Cardiac muscle cell (in vitro differentiated cells and primary cell): ENCODE results near the gene CMTM4. TPM values are rescaled to one million over a fixed set of nuclear protein-coding genes. Genes with fewer than 3 reads are reported as not detected.

ENCODE experiments used
- DNase-seq, 2 donors: peaks; one replicate each; pipeline versions ENCODE4 v3.0.0 to v3.0.0-alpha.2; 2010 to 2017; ENCODE audit warnings: low read depth in 1 of 2, low spot score in 1 of 2
- H3K27ac ChIP-seq: fragments of 200-600 bp; sonication (generic); 2 replicates; pipeline ENCODE4 v1.5.1; 2016
- H3K27me3 ChIP-seq: fragments of 200-600 bp; sonication (generic); 2 replicates; pipeline ENCODE4 v1.6.0; 2016; ENCODE audit warnings: control low read depth
- H3K36me3 ChIP-seq: fragments of 200-600 bp; sonication (generic); 2 replicates; pipeline ENCODE4 v1.5.1; 2016; ENCODE audit warnings: control low read depth
- H3K4me1 ChIP-seq: fragments of 200-600 bp; sonication (generic); 2 replicates; pipeline ENCODE4 v1.8.1; 2017; ENCODE audit warnings: low read depth, mild to moderate bottlenecking, mixed run types
- H3K4me3 ChIP-seq: fragments of 200-600 bp; sonication (generic); 2 replicates; pipeline ENCODE4 v1.5.1; 2016; ENCODE audit warnings: mild to moderate bottlenecking
- H3K9me3 ChIP-seq: fragments of 200-600 bp; sonication (generic); 2 replicates; pipeline ENCODE4 v1.5.1; 2017; ENCODE audit warnings: low read depth, mild to moderate bottlenecking, control low read depth
- polyA plus RNA-seq: library from polyadenylated mRNA; unstranded; fragments of >200 nt; fragmentation: Nextera tagmentation; extraction: Ambion mirVana; gene quantifications from 2 replicates; pipeline ENCODE4 v1.2.1, GENCODE V29; 2016
- total RNA-seq: library from RNA; depleted of rRNA; stranded (reverse); fragments of >200 nt; gene quantifications from 2 replicates; pipeline ENCODE4 v1.2.3, GENCODE V29; 2016
- TF ChIP-seq, protein P1 (sequence below): IDR thresholded peaks from 2 replicates; pipeline ENCODE4 v1.5.1; 2012; ENCODE audit warnings: low read depth, mild to moderate bottlenecking, low read length

Gene CMTM4
- total and polyA plus RNA-seq, 2 experiments from 2014 or later, result 19.7 to 61.6 TPM

DNA sequence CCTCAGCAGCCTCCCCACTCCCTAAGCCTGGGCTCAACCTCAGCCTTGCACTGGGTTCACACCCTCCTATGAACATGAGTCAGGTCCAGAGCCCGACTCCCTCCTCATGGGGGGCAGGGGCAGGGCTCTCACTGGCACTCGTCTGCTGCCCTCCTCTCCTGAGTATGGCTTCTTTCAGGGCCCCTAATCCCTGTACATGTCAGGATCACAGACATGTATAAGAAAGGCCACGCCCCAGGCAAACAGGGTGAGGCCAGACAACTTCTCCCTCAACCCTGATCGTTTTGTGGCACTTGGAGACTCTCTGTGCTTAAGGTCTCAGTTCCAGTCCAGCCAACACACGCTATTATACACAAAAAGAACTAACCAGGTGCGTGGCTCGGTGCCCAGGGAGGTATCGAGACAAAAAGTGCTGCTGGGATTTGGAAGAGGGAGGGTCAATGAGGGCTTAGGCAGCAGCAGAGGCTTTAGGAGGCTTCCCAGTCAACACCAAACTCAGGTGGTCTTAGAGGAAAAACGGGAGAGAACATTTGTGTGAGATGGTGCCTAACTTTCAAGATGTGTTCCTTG, 46.8 kb downstream of the CMTM4 start:
- no peak overlapping the region for H3K27ac ChIP-seq
- DNase-seq, result no peak
- H3K9me3 ChIP-seq, result no peaks in the 10 kb centered on the region
- peaks cover 5% of the 10 kb centered on the region for H3K4me1 ChIP-seq
- no peaks in the 10 kb centered on the region for H3K36me3 ChIP-seq
- H3K4me3 ChIP-seq, result no peak overlapping the region
- TF ChIP-seq, protein P1, sequence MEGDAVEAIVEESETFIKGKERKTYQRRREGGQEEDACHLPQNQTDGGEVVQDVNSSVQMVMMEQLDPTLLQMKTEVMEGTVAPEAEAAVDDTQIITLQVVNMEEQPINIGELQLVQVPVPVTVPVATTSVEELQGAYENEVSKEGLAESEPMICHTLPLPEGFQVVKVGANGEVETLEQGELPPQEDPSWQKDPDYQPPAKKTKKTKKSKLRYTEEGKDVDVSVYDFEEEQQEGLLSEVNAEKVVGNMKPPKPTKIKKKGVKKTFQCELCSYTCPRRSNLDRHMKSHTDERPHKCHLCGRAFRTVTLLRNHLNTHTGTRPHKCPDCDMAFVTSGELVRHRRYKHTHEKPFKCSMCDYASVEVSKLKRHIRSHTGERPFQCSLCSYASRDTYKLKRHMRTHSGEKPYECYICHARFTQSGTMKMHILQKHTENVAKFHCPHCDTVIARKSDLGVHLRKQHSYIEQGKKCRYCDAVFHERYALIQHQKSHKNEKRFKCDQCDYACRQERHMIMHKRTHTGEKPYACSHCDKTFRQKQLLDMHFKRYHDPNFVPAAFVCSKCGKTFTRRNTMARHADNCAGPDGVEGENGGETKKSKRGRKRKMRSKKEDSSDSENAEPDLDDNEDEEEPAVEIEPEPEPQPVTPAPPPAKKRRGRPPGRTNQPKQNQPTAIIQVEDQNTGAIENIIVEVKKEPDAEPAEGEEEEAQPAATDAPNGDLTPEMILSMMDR, result no peak
- no peaks in the 10 kb centered on the region for H3K27me3 ChIP-seq

DNA sequence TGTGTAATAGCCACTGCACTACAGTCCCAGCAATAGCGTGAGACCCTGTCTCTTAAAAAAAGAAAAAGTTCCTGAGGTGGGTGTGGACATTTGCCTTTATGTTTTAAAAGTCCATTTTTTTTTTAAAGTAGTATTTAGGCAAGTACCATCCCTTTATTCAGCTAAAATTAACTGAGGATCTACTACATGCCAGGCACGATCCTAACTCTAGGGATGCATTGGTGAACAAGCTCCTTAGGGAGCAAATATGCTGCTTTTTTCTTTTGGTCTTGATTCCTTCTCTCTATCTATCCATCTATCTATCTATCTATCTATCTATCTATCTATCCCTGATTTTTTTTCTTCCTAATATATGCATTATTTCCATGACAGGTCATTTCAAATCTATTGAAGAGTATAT, 47.4 kb downstream of the CMTM4 start:
- no peaks in the 10 kb centered on the region for H3K27me3 ChIP-seq
- peaks cover 5% of the 10 kb centered on the region for H3K4me1 ChIP-seq
- no peaks in the 10 kb centered on the region for H3K36me3 ChIP-seq
- no peaks in the 10 kb centered on the region for H3K9me3 ChIP-seq
- no peak overlapping the region for H3K27ac ChIP-seq
- TF ChIP-seq, protein P1, result no peak
- DNase-seq, result no peak
- H3K4me3 ChIP-seq, result no peak overlapping the region

DNA sequence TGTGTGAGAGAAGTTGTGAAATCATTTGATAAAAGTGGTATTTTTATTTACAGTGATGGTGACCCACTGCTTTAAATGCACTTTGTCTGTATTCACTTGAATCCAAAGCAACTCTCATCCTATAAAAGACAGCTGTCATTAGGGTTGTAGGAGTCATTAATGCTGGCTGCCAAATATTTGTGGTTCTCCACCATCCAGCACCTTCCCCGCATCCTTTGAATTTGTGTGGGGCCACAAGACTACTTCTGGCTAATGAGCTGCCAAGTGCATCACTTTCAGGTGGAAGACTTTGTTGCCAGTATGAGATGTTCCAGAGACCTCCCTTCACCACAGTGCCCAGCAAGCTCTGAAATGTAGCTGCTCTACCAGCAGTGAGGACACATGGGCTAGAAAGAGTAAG, 48.7 kb downstream of the CMTM4 start:
- H3K4me3 ChIP-seq, result no peak overlapping the region
- no peak overlapping the region for H3K27ac ChIP-seq
- H3K27me3 ChIP-seq, result no peaks in the 10 kb centered on the region
- no peak for DNase-seq
- H3K9me3 ChIP-seq, result no peaks in the 10 kb centered on the region
- no peaks in the 10 kb centered on the region for H3K36me3 ChIP-seq
- peaks cover 5% of the 10 kb centered on the region for H3K4me1 ChIP-seq
- TF ChIP-seq, protein P1, result no peak

DNA sequence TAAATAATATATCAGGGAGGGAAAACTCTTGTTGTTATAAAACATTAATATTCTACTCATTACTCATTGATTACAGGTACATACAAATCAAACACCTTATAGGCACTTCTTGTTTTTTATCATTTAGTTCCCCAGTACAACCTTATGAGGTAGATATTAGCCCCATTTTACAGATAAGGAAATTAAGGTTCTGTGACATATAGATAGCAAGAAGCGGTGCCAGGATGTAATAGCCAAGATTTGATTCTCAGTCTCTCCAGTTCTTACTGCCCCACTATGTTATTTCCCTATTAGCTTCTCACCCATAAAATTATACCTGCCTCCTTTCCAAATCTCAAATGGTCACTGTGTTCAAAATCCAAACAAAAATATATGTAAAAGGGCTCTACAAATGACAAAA, 55.2 kb downstream of the CMTM4 start:
- DNase-seq, result no peak
- H3K4me3 ChIP-seq, result no peak overlapping the region
- H3K4me1 ChIP-seq, result no peaks in the 10 kb centered on the region
- H3K27me3 ChIP-seq, result no peaks in the 10 kb centered on the region
- no peaks in the 10 kb centered on the region for H3K36me3 ChIP-seq
- H3K9me3 ChIP-seq, result no peaks in the 10 kb centered on the region
- H3K27ac ChIP-seq, result no peak overlapping the region
- TF ChIP-seq, protein P1, result no peak

DNA sequence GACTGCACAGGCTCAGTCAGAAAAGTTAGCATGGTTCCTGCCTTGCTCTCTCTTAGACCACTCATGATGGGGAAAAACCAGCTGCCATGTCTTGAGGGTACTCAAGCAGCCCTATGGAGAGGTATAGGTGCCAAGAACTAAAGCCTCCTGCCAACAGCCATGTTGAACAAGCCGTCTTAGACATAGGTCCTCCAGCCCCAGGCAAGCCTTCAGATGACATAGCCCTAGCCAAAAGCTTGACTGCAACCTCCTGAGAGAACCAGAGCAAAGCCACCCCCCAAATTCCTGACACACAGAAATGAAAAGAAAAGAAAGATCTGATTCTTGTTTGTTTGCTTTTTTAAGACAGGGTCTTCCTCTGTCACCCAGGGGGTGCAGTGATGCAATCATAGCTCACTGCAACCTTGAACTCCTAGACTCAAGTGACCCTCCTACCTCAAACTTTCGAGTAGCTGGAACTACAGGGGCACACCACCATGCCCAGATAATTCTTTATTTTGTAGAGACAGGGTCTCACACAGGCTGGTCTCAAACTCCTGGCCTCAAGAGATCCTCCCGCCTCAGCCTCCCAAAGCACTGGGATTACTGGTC, 55.7 kb downstream of the CMTM4 start:
- no peaks in the 10 kb centered on the region for H3K9me3 ChIP-seq
- H3K4me1 ChIP-seq, result no peaks in the 10 kb centered on the region
- H3K27ac ChIP-seq, result no peak overlapping the region
- H3K27me3 ChIP-seq, result no peaks in the 10 kb centered on the region
- no peak overlapping the region for H3K4me3 ChIP-seq
- DNase-seq, result no peak
- TF ChIP-seq, protein P1, result no peak
- H3K36me3 ChIP-seq, result no peaks in the 10 kb centered on the region
